ENCODE data around the gene USP34. TPM values are rescaled to one million over a fixed set of nuclear protein-coding genes. Genes with fewer than 3 reads are reported as not detected.
A peak's percentile ranks its signal among the peaks of the same experiment; 100 is the strongest.

The USP34 gene
- total RNA-seq, 1 donor from 2014 or later: 176 TPM

DNA sequence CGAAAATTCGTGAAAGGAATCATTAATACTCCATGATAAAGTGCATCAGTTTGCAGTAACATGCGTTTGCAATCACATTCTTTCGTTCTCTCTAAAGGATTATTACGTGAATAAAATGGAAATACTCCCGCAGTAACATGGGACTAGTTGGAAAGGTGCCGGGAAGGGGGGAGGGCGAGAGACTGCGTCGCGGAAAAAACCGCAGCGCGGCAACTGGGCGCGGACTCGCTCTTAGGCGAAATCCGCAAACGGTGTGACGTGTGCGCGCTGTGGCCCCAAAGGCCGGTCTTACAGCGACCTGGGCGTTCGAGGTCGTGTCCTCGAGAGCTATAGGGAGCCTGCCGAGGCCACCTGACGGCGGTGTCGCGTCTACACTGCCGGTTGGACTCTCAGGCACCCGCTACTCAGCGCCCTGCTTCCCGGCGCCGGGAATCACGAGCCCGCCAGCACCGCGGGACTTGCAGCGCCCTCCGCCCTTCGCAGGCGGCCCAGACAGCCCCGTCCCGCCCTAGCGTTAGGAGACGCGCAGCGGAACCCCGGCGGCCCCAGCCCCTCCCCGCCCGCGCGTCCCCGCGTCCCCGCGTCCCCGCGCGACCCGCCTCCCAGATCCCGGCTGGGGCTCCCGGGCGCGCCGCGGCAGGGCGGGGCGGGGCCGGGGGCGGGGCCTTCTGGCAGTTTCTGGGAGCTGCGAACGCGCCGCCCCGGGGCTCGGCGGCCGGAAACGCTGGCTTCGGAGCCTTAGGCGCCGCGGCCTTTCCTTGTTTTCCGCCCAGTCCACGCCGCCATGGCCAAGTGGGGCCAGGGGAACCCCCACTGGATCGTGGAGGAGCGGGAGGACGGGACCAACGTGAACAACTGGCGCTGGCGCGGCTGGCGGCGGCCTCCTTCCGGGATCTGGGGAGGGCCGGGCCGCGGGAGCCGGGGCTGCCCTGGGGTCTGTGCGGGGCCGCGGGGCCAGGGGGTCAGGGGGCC is 293.8 kb downstream of the USP34 start:
- no peaks in the 10 kb centered on the region for H3K27me3 Mint-ChIP-seq
- DNase-seq (peak; percentile 95), ATAC-seq (ENCODE audit: low read depth) (peak; percentile 90)
- TF ChIP-seq, protein P1, sequence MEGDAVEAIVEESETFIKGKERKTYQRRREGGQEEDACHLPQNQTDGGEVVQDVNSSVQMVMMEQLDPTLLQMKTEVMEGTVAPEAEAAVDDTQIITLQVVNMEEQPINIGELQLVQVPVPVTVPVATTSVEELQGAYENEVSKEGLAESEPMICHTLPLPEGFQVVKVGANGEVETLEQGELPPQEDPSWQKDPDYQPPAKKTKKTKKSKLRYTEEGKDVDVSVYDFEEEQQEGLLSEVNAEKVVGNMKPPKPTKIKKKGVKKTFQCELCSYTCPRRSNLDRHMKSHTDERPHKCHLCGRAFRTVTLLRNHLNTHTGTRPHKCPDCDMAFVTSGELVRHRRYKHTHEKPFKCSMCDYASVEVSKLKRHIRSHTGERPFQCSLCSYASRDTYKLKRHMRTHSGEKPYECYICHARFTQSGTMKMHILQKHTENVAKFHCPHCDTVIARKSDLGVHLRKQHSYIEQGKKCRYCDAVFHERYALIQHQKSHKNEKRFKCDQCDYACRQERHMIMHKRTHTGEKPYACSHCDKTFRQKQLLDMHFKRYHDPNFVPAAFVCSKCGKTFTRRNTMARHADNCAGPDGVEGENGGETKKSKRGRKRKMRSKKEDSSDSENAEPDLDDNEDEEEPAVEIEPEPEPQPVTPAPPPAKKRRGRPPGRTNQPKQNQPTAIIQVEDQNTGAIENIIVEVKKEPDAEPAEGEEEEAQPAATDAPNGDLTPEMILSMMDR (IDR thresholded peaks at IDR 0.05): no peak
- peak overlapping the region; percentile 94 for H3K27ac Mint-ChIP-seq
- H3K4me1 Mint-ChIP-seq: peaks cover 48% of the 10 kb centered on the region
- POLR2A ChIA-PET: interaction anchor here (0.6 to 2.8 kb wide), 25 partner anchors 9 to 772 kb away, joined by 3 to 29 read pairs (median 6); partner anchors contain the start of genes FAM161A, PAPOLG, PEX13 and PUS10
- peaks cover 32% of the 10 kb centered on the region for H3K36me3 Mint-ChIP-seq (ENCODE audit: low read depth)
- peak overlapping the region; percentile 94 for H3K4me3 Mint-ChIP-seq
- intact Hi-C loops (cut with micrococcal nuclease): loop anchor here (1.0 to 5.0 kb wide), 9 partner anchors 32 to 587 kb away; partner anchors contain the start of genes PAPOLG, PEX13, REL and SANBR
- CTCF ChIA-PET: no interaction called here
- H3K9me3 Mint-ChIP-seq: no peaks in the 10 kb centered on the region

DNA sequence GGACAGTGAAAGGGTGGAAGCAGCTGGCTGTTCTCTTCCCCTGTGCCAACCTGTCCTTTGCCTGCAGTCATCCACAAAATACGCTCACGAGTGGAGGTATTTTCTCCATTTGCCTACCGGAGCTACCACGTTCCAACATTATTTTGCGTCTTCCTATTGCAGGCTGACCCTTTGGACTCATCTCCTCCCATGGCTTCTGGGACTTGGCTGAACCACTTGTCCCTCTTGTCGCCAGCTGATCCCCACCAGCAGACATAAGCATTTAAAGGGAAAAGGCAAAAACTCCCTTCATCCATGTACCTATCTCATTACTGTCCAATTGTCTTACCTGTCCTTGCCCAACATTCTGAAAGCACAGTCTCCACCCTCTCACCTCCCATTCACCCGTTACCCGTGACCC is 295.9 kb downstream of the USP34 start:
- ChIA-PET CTCF (no interaction called here), POLR2A (interaction anchor here (0.6 kb wide), 1 partner anchor 60 kb away, joined by 3 read pairs; no protein-coding TSS in a partner anchor)
- no peak for DNase-seq
- TF ChIP-seq, protein P1 (IDR thresholded peaks at IDR 0.05): no peak
- Mint-ChIP-seq H3K36me3 (ENCODE audit: low read depth) (peaks cover 12% of the 10 kb centered on the region), H3K4me1 (peaks cover 30% of the 10 kb centered on the region), H3K4me3 (no peak overlapping the region), H3K27ac (peak overlapping the region; percentile 2), H3K9me3 (no peaks in the 10 kb centered on the region), H3K27me3 (no peaks in the 10 kb centered on the region)
- ATAC-seq (ENCODE audit: low read depth): no peak
- intact Hi-C loops (cut with micrococcal nuclease): loop anchor here (5.0 kb wide), 1 partner anchor 383 kb away; no protein-coding TSS in a partner anchor

DNA sequence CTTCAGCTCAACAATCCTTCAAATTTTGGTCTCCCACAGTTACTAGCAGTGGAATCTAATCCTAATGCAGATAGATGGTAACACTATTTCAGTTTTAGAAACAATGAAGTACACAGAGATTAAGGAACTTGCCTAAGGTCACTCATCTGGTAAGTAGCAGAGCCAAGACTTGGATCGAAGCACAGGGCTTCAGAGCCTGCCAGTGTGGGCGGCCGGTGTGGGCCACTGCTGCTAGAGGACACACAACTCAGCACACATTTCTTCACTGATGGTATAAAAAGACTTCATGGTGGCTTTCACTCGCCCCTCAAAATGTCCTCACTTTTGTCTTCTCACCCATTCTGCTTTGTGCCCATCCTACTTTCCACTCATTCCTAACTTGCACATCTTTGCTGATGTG is 297.8 kb downstream of the USP34 start:
- no peak for ATAC-seq (ENCODE audit: low read depth)
- H3K27me3 Mint-ChIP-seq: no peaks in the 10 kb centered on the region
- H3K36me3 Mint-ChIP-seq (ENCODE audit: low read depth): peaks cover 5% of the 10 kb centered on the region
- TF ChIP-seq, protein P1 (IDR thresholded peaks at IDR 0.05): no peak
- peaks cover 11% of the 10 kb centered on the region for H3K4me1 Mint-ChIP-seq
- H3K27ac Mint-ChIP-seq: no peak overlapping the region
- no peak for DNase-seq
- CTCF ChIA-PET: no interaction called here
- intact Hi-C loops (cut with micrococcal nuclease): no loop called here
- POLR2A ChIA-PET: no interaction called here
- H3K4me3 Mint-ChIP-seq: no peak overlapping the region
- H3K9me3 Mint-ChIP-seq: no peaks in the 10 kb centered on the region

DNA sequence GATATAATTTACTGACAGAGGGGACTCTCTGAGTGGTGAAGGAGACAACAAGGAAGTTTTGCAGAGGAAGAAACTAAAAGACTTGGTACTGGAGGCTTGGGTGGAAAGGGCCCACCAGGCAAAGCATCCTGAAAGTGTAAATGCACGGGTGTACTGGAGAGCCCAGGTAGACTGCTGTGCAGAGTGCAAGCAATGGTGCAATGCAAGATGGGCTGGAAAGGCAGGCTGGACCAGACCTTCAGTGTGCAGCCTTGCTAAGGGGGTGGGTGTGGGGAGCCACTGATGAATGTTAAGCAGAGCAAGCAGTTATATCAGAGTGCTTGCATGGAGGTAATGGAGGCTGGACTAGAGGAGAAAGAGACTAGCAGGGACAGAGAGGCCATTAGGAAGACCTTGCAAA is 298.2 kb downstream of the USP34 start:
- H3K4me3 Mint-ChIP-seq: no peak overlapping the region
- H3K9me3 Mint-ChIP-seq: no peaks in the 10 kb centered on the region
- DNase-seq: no peak
- H3K27me3 Mint-ChIP-seq: no peaks in the 10 kb centered on the region
- no peak overlapping the region for H3K27ac Mint-ChIP-seq
- H3K4me1 Mint-ChIP-seq: peaks cover 9% of the 10 kb centered on the region
- intact Hi-C loops (cut with micrococcal nuclease): no loop called here
- H3K36me3 Mint-ChIP-seq (ENCODE audit: low read depth): peaks cover 4% of the 10 kb centered on the region
- POLR2A ChIA-PET: no interaction called here
- no peak for ATAC-seq (ENCODE audit: low read depth)
- CTCF ChIA-PET: no interaction called here
- TF ChIP-seq, protein P1 (IDR thresholded peaks at IDR 0.05): no peak

DNA sequence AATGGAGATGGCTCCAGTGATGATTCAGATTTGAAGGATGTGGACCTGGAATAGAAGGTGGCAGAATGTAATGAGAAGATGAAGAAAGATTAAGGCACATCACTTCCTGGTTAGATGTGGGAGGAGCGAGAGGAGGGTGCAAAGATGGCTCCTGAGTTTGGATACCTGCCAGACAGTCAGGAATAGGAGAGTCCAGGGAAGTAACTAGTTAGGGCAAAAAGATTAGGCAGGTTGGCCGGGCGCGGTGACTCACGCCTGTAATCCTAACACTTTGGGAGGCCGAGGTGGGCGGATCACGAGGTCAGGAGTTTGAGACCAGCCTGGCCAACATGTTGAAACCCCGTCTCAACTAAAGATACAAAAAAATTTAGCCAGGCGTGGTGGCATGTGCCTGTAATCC is 303.3 kb downstream of the USP34 start:
- no peaks in the 10 kb centered on the region for H3K4me1 Mint-ChIP-seq
- no peak overlapping the region for H3K4me3 Mint-ChIP-seq
- H3K27ac Mint-ChIP-seq: no peak overlapping the region
- no peaks in the 10 kb centered on the region for H3K9me3 Mint-ChIP-seq
- intact Hi-C loops (cut with micrococcal nuclease): no loop called here
- TF ChIP-seq, protein P1 (IDR thresholded peaks at IDR 0.05): no peak
- POLR2A ChIA-PET: interaction anchor here (0.8 to 1.7 kb wide), 2 partner anchors 9 to 11 kb away, joined by 4 to 7 read pairs; no protein-coding TSS in a partner anchor
- ATAC-seq (ENCODE audit: low read depth) (no peak), DNase-seq (no peak)
- CTCF ChIA-PET: no interaction called here
- peaks cover 44% of the 10 kb centered on the region for H3K36me3 Mint-ChIP-seq (ENCODE audit: low read depth)
- no peaks in the 10 kb centered on the region for H3K27me3 Mint-ChIP-seq
